Activated CD8-positive, alpha-beta T cell treated with anti-CD3 and anti-CD28 coated beads for 36 hours (primary cell): ENCODE data around the gene STK32C. TPM values are rescaled to one million over a fixed set of nuclear protein-coding genes. Genes with fewer than 3 reads are reported as not detected.
A peak's percentile ranks its signal among the peaks of the same experiment; 100 is the strongest.
"Not testable (repeated sequence)": the region's sequence is repeated elsewhere in the genome, so short reads cannot be mapped to it uniquely, and the experiment has no call there.

Experiments
- ATAC-seq: fragments of 200-7000 bp; cut with Tn5 transposase; one replicate; pipeline ENCODE4 v1.10.0; 2021; ENCODE audit warnings: mild to moderate bottlenecking, moderate library complexity
- CTCF ChIA-PET: fragments of 350-600 bp; sonication (Branson Sonifier 250); formaldehyde crosslinking; loops from one replicate; lab custom pipeline; 2021; ENCODE audit warnings: antibody characterized with exemption; lab: Charles Lee
- POLR2A ChIA-PET: fragments of 350-600 bp; sonication (Branson Sonifier 250); formaldehyde crosslinking; loops from one replicate; lab custom pipeline; 2021; ENCODE audit warnings: antibody characterized with exemption; lab: Charles Lee
- DNase-seq: peaks from one replicate; pipeline ENCODE4 v3.0.0-alpha.2; 2020
- H3K27ac Mint-ChIP-seq: one replicate; pipeline ENCODE4 v1.8.0; 2021; ENCODE audit warnings: mild to moderate bottlenecking, mixed read lengths
- H3K27me3 Mint-ChIP-seq: one replicate; pipeline ENCODE4 v1.8.0; 2021; ENCODE audit warnings: mixed read lengths
- H3K36me3 Mint-ChIP-seq: one replicate; pipeline ENCODE4 v1.8.0; 2021; ENCODE audit warnings: low read depth, mixed read lengths
- H3K4me1 Mint-ChIP-seq: one replicate; pipeline ENCODE4 v1.8.0; 2021; ENCODE audit warnings: low read depth, mixed read lengths
- H3K4me3 Mint-ChIP-seq: one replicate; pipeline ENCODE4 v1.8.0; 2021; ENCODE audit warnings: mild to moderate bottlenecking, moderate library complexity, mixed read lengths
- H3K9me3 Mint-ChIP-seq: one replicate; pipeline ENCODE4 v1.8.0; 2021; ENCODE audit warnings: mixed read lengths
- intact Hi-C: fragments of 100-400 bp; cut with micrococcal nuclease; formaldehyde crosslinking; loops from one replicate; pipeline ENCODE4 v1.10.0; 2022
- total RNA-seq, 2 experiments: library from RNA; stranded (reverse); gene quantifications; one replicate each; pipeline ENCODE4 v1.2.3, GENCODE V29; 2021
- TF ChIP-seq, protein P1 (sequence below): fragments of 200-600 bp; IDR thresholded peaks from one replicate; pipeline ENCODE4 v1.8.0; 2022; ENCODE audit warnings: antibody characterized with exemption, mild to moderate bottlenecking

STK32C gene
- total RNA-seq, 2 experiments from 2014 or later = 29.3 to 31.4 TPM

DNA sequence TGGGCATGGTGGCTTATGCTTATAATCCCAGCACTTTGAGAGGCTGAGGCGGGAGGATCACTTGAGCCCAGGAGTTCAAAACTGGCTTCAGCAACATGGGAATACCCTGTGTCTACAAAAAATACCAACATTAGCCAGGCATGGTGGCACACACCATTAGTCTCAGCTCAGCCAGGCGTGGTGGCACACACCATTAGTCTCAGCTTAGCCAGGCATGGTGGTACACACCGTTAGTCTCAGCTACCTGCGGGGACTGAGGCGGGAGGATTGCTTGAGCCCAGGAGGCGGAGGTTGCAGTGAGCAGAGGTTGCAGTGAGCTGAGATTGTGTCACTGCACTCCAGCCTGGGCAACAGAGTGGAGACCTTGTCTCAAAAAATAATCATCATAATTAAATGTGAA, 33.3 kb upstream of the STK32C start:
- ChIA-PET POLR2A (no interaction called here), CTCF (interaction anchor here (2.1 to 3.0 kb wide), 2 partner anchors 12 to 19 kb away, joined by 6 to 8 read pairs; no protein-coding TSS in a partner anchor)
- H3K36me3 Mint-ChIP-seq = peaks cover 1% of the 10 kb centered on the region
- peaks cover 10% of the 10 kb centered on the region for H3K4me1 Mint-ChIP-seq
- intact Hi-C loops = no loop called here
- no peak for ATAC-seq
- no peaks in the 10 kb centered on the region for H3K27me3 Mint-ChIP-seq
- H3K27ac Mint-ChIP-seq = no peak overlapping the region
- TF ChIP-seq, protein P1, sequence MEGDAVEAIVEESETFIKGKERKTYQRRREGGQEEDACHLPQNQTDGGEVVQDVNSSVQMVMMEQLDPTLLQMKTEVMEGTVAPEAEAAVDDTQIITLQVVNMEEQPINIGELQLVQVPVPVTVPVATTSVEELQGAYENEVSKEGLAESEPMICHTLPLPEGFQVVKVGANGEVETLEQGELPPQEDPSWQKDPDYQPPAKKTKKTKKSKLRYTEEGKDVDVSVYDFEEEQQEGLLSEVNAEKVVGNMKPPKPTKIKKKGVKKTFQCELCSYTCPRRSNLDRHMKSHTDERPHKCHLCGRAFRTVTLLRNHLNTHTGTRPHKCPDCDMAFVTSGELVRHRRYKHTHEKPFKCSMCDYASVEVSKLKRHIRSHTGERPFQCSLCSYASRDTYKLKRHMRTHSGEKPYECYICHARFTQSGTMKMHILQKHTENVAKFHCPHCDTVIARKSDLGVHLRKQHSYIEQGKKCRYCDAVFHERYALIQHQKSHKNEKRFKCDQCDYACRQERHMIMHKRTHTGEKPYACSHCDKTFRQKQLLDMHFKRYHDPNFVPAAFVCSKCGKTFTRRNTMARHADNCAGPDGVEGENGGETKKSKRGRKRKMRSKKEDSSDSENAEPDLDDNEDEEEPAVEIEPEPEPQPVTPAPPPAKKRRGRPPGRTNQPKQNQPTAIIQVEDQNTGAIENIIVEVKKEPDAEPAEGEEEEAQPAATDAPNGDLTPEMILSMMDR = no peak
- H3K9me3 Mint-ChIP-seq = peaks cover 4% of the 10 kb centered on the region
- H3K4me3 Mint-ChIP-seq = no peak overlapping the region
- DNase-seq = no peak

DNA sequence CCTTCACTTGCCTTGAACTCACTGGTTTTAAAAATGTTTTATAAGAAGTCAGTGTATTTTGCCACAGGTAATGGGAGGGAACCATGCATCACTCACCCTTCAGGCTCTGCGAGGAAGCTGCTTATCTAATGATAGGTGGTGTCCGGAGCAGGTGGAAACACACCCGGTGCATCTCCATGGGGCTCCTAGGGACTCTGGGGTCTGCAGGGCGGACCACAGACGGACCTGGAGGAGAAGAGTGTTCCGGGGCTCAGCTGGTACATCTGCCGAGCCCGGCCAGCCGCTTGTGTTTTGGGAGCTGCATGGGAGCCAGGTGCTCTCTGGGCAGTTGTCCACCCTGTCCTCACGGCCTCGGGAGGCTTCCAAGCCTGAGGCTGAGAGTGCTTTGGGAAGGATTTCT, 31.5 kb upstream of the STK32C start:
- intact Hi-C loops = no loop called here
- Mint-ChIP-seq H3K27ac (no peak overlapping the region), H3K36me3 (peaks cover 1% of the 10 kb centered on the region), H3K4me3 (no peak overlapping the region), H3K4me1 (peaks cover 16% of the 10 kb centered on the region), H3K9me3 (peaks cover 4% of the 10 kb centered on the region), H3K27me3 (no peaks in the 10 kb centered on the region)
- DNase-seq (no peak), ATAC-seq (no peak)
- ChIA-PET POLR2A (no interaction called here), CTCF (interaction anchor here (1.3 kb wide), 1 partner anchor 14 kb away, joined by 5 read pairs; no protein-coding TSS in a partner anchor)
- TF ChIP-seq, protein P1 = no peak

DNA sequence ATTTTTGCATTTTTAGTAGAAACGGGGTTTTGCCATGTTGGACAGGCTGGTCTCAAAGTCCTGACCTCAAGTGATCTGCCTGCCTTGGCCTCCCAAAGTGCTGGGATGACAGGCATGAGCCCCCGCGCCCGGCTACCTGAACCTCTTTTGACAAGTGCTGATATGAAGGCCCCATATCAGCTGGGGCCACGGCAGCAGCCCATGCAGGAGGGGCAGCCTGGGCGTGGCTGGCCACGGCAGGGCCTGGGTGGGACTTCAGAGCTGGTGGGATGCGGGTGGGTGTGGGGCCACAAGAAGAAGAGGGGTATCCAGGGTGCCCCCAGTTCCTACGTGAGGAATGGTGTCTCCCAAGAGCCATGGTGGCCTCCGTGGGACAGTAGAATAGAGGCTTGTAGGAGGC, 31.1 kb upstream of the STK32C start:
- CTCF ChIA-PET = interaction anchor here (1.6 kb wide), 1 partner anchor 22 kb away, joined by 6 read pairs; no protein-coding TSS in a partner anchor
- intact Hi-C loops = no loop called here

DNA sequence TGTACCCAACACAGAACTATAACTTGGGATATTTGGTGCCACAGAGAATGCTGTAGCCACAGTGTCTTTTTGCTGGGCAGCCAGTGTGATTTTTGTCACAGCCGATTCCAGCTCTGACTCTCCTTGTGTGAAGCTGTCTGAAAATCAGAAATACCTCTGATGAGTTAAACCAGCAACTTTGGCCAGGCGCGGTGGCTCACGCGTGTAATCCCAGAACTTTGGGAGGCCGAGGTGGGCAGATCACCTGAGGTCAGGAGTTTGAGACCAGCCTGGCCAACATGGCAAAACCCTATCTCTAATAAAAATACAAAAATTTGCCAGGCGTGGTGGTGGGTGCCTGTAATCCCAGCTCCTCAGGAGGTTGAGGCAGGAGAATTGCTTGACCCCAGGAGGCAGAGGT, 30.1 kb upstream of the STK32C start:
- H3K27ac Mint-ChIP-seq, ATAC-seq, H3K36me3 Mint-ChIP-seq, DNase-seq, H3K27me3 Mint-ChIP-seq, H3K9me3 Mint-ChIP-seq, intact Hi-C loops: not testable (repeated sequence)
- H3K4me1 Mint-ChIP-seq = peaks cover 29% of the 10 kb centered on the region
- CTCF ChIA-PET = interaction anchor here (1.6 kb wide), 1 partner anchor 23 kb away, joined by 6 read pairs; no protein-coding TSS in a partner anchor
- peak overlapping the region; percentile 72 for H3K4me3 Mint-ChIP-seq
- POLR2A ChIA-PET = interaction anchor here (1.0 kb wide), 1 partner anchor 24 kb away, joined by 3 read pairs; no protein-coding TSS in a partner anchor

More for the DNA sequence above, 31.1 kb upstream of the STK32C start:
- Mint-ChIP-seq H3K27ac (no peak overlapping the region), H3K9me3 (peaks cover 4% of the 10 kb centered on the region), H3K27me3 (no peaks in the 10 kb centered on the region), H3K4me3 (no peak overlapping the region), H3K4me1 (peaks cover 19% of the 10 kb centered on the region), H3K36me3 (peaks cover 1% of the 10 kb centered on the region)
- TF ChIP-seq, protein P1 = no peak
- DNase-seq = no peak
- no peak for ATAC-seq
- POLR2A ChIA-PET = interaction anchor here (1.0 kb wide), 1 partner anchor 25 kb away, joined by 3 read pairs; no protein-coding TSS in a partner anchor

DNA sequence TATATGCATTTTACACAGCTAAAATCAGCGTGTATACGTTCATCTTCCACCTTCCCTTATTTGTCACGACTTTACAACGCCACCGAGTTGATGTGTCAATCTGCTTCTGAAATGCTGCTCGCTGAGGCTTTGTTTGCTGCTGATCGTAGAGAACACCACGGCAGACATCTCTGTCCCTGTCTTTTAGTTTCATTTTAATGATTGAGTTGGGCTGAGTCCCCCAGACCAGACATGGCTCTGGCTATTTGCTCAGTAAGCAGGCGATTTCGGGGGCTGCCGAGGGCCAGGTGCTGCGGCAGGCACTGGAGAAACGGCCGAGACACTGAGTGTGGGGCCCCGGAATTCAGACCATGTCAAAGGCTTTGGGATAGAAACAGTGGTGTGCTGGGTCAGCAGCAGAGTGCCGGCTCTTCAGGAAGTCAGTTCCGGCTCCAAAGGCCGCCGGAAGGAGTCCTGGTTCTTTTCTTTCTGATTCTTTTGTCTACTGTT, 29.2 kb upstream of the STK32C start:
- POLR2A ChIA-PET = no interaction called here
- Mint-ChIP-seq H3K4me3 (peak overlapping the region; percentile 72), H3K27ac (peak overlapping the region; percentile 32), H3K4me1 (peaks cover 34% of the 10 kb centered on the region), H3K9me3 (peaks cover 1% of the 10 kb centered on the region), H3K27me3 (no peaks in the 10 kb centered on the region), H3K36me3 (peaks cover under 1% of the 10 kb centered on the region)
- no peak for ATAC-seq
- TF ChIP-seq, protein P1 = no peak
- DNase-seq = peak; percentile 24
- CTCF ChIA-PET = interaction anchor here (1.6 kb wide), 1 partner anchor 24 kb away, joined by 6 read pairs; no protein-coding TSS in a partner anchor
- intact Hi-C loops = no loop called here
